DND-41 (cell line): ENCODE results near the gene FNDC8.

ENCODE experiments used
- EZH2 ChIP-seq: IDR thresholded peaks from 3 replicates; pipeline ENCODE4 v1.6.1; 2012; ENCODE audit warnings: borderline replicate concordance, low read depth, mild to moderate bottlenecking, moderate library complexity, low read length, inconsistent platforms; ENCODE audit not compliant: severe bottlenecking
- TF ChIP-seq, protein P1 (sequence below): IDR thresholded peaks from 2 replicates; pipeline ENCODE4 v1.5.1; 2012; ENCODE audit warnings: borderline replicate concordance, low read length, moderate library complexity, mild to moderate bottlenecking; ENCODE audit not compliant: poor library complexity, severe bottlenecking; ENCODE audit errors: extremely low read depth

DNA sequence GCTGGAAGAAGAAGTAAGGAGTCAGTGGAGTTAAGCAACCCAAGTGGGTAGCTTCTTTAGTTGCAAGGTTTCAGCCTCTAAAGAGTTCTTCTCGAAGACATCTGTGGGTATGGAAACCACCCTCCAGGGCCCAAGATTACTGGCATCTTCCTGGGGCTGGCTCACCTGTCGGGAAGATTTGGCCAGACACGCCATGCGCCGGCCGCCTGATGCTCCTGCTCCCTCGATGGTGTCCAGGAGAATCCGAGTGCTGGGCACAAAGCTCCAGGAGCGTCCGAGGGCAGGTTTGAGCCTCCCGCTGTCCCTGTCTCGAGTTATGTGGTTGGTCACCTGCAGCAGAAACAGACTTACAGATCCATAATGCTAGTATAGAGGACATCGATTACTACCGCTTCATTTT is 20.4 kb upstream of the FNDC8 start:
- TF ChIP-seq, protein P1, sequence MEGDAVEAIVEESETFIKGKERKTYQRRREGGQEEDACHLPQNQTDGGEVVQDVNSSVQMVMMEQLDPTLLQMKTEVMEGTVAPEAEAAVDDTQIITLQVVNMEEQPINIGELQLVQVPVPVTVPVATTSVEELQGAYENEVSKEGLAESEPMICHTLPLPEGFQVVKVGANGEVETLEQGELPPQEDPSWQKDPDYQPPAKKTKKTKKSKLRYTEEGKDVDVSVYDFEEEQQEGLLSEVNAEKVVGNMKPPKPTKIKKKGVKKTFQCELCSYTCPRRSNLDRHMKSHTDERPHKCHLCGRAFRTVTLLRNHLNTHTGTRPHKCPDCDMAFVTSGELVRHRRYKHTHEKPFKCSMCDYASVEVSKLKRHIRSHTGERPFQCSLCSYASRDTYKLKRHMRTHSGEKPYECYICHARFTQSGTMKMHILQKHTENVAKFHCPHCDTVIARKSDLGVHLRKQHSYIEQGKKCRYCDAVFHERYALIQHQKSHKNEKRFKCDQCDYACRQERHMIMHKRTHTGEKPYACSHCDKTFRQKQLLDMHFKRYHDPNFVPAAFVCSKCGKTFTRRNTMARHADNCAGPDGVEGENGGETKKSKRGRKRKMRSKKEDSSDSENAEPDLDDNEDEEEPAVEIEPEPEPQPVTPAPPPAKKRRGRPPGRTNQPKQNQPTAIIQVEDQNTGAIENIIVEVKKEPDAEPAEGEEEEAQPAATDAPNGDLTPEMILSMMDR: no peak
- no peak for TF ChIP-seq EZH2
